Caco-2 (cell line): Measurements from ENCODE around the gene ATP6V1G3. TPM values are rescaled to one million over a fixed set of nuclear protein-coding genes. Genes with fewer than 3 reads are reported as not detected.
"Not testable (repeated sequence)": the region's sequence is repeated elsewhere in the genome, so short reads cannot be mapped to it uniquely, and the experiment has no call there.

Source experiments
- BruUV-seq: library from RNA; stranded (reverse); fragments of 400-500 nt; replicated peaks from 2 replicates; lab custom pipeline; 2021; lab: Mats Ljungman, UMichigan
- CTCF ChIA-PET: fragments of 300-600 bp; sonication (Branson Sonifier 250); formaldehyde crosslinking; loops from one replicate; lab custom pipeline; 2022; ENCODE audit warnings: antibody characterized with exemption; lab: Charles Lee
- POLR2A ChIA-PET: fragments of 300-600 bp; sonication (Branson Sonifier 250); formaldehyde crosslinking; loops from one replicate; lab custom pipeline; 2022; ENCODE audit warnings: antibody characterized with exemption; lab: Charles Lee
- DNase-seq, 2 experiments: peaks; one replicate each; pipeline versions ENCODE4 v3.0.0 to v3.0.0-alpha.2; 2020 to 2022
- H3K27me3 ChIP-seq: replicated peaks from 2 replicates; pipeline ENCODE4 v1.6.0; 2011; ENCODE audit warnings: low read length; ENCODE audit not compliant: control insufficient read depth, insufficient read depth
- H3K36me3 ChIP-seq: 2 replicates; pipeline ENCODE4 v1.5.1; 2011; ENCODE audit warnings: low read length; ENCODE audit not compliant: control insufficient read depth, insufficient read depth
- H3K4me1 ChIP-seq: fragments of 250-450 bp; sonication (Bioruptor Pico); 2 replicates; pipeline ENCODE4 v1.5.1; 2020; ENCODE audit warnings: mild to moderate bottlenecking
- H3K4me3 ChIP-seq: 2 replicates; pipeline ENCODE4 v1.5.1; 2011; ENCODE audit warnings: low read depth, mild to moderate bottlenecking, control low read depth, low read length
- H3K9me3 ChIP-seq: fragments of 250-450 bp; sonication (Bioruptor Pico); 2 replicates; pipeline ENCODE4 v1.5.1; 2020; ENCODE audit warnings: mild to moderate bottlenecking, moderate library complexity
- H3K27ac Mint-ChIP-seq: one replicate; pipeline ENCODE4 v1.8.0; 2022; ENCODE audit warnings: mixed read lengths; ENCODE audit not compliant: unreplicated experiment
- H3K27me3 Mint-ChIP-seq: one replicate; pipeline ENCODE4 v1.8.0; 2022; ENCODE audit warnings: mixed read lengths; ENCODE audit not compliant: insufficient read depth, unreplicated experiment
- H3K36me3 Mint-ChIP-seq: one replicate; pipeline ENCODE4 v1.8.0; 2022; ENCODE audit warnings: mild to moderate bottlenecking, mixed read lengths; ENCODE audit not compliant: insufficient read depth, unreplicated experiment
- H3K4me1 Mint-ChIP-seq: one replicate; pipeline ENCODE4 v1.8.0; 2022; ENCODE audit warnings: low read depth, mixed read lengths; ENCODE audit not compliant: unreplicated experiment
- H3K4me3 Mint-ChIP-seq: one replicate; pipeline ENCODE4 v1.8.0; 2022; ENCODE audit warnings: mild to moderate bottlenecking, moderate library complexity, mixed read lengths; ENCODE audit not compliant: unreplicated experiment
- H3K9me3 Mint-ChIP-seq: one replicate; pipeline ENCODE4 v1.8.0; 2022; ENCODE audit warnings: mixed read lengths; ENCODE audit not compliant: unreplicated experiment
- intact Hi-C: fragments of 100-400 bp; cut with micrococcal nuclease; formaldehyde crosslinking; loops from one replicate; pipeline ENCODE4 v1.10.0; 2022; ENCODE audit not compliant: unreplicated experiment
- total RNA-seq: library from RNA; stranded (reverse); gene quantifications from 2 replicates; pipeline ENCODE4 v1.2.3, GENCODE V29; 2022
- TF ChIP-seq, protein P1 (sequence below), 2 experiments: fragments of 200-600 bp in 1 of 2; IDR thresholded peaks; 1 replicate in 1 of 2; 2 replicates in 1 of 2; pipeline versions ENCODE4 v1.5.1 to v1.8.0; 2011 to 2022; ENCODE audit warnings: antibody characterized with exemption in 1 of 2, control low read depth in 1 of 2, inconsistent platforms in 1 of 2, low read depth in 1 of 2, low read length in 1 of 2, mild to moderate bottlenecking in 1 of 2, moderate library complexity in 1 of 2; ENCODE audit not compliant: insufficient read depth in 1 of 2, severe bottlenecking in 1 of 2, unreplicated experiment in 1 of 2

ATP6V1G3 gene
- total RNA-seq, 1 experiment from 2014 or later: 4.7 TPM

- H3K4me1 ChIP-seq: no peaks in the 10 kb centered on the region
- Mint-ChIP-seq H3K4me1 (peaks cover 5% of the 10 kb centered on the region), H3K27me3 (peaks cover 2% of the 10 kb centered on the region), H3K36me3 (no peaks in the 10 kb centered on the region), H3K9me3 (no peaks in the 10 kb centered on the region), H3K4me3 (no peak overlapping the region), H3K27ac (no peak overlapping the region)
- H3K27me3 ChIP-seq: no peaks in the 10 kb centered on the region
- intact Hi-C loops: no loop called here
- no peaks in the 10 kb centered on the region for H3K9me3 ChIP-seq
- no peak overlapping the region for H3K4me3 ChIP-seq
- DNase-seq: no peak
- no peaks in the 10 kb centered on the region for H3K36me3 ChIP-seq
- CTCF ChIA-PET: no interaction called here
- POLR2A ChIA-PET: no interaction called here
- BruUV-seq: no TSS peak
- TF ChIP-seq, protein P1, sequence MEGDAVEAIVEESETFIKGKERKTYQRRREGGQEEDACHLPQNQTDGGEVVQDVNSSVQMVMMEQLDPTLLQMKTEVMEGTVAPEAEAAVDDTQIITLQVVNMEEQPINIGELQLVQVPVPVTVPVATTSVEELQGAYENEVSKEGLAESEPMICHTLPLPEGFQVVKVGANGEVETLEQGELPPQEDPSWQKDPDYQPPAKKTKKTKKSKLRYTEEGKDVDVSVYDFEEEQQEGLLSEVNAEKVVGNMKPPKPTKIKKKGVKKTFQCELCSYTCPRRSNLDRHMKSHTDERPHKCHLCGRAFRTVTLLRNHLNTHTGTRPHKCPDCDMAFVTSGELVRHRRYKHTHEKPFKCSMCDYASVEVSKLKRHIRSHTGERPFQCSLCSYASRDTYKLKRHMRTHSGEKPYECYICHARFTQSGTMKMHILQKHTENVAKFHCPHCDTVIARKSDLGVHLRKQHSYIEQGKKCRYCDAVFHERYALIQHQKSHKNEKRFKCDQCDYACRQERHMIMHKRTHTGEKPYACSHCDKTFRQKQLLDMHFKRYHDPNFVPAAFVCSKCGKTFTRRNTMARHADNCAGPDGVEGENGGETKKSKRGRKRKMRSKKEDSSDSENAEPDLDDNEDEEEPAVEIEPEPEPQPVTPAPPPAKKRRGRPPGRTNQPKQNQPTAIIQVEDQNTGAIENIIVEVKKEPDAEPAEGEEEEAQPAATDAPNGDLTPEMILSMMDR (IDR thresholded peaks at IDR 0.05; ENCODE audit: insufficient read depth in 1 of 2, low read depth in 1 of 2, low read length in 1 of 2, severe bottlenecking in 1 of 2, unreplicated experiment in 1 of 2): no peak
These were observed 15.9 kb downstream of the ATP6V1G3 start for GRCh38 chr1:198524556-198524955.

DNA sequence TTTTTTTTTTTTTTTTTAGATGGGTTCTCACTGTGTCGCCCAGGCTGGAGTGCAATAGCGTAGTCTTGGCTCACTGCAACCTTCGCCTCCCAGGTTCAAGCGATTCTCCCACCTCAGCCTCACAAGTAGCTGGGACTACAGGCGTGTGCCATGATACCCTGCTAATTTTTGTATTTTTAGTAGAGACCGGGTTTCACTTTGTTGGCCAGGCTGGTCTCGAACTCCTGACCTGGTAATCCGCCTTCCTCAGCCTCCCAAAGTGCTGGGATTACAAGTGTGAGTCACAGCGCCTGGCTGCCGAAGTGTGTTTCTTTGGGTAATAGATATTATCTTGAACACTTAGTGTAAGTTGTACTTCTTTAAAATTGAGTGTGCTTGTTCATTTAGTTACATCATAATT lies 16.4 kb downstream of the ATP6V1G3 start:
- H3K9me3 ChIP-seq, H3K36me3 Mint-ChIP-seq, POLR2A ChIA-PET, intact Hi-C loops, H3K4me3 Mint-ChIP-seq, H3K9me3 Mint-ChIP-seq, H3K36me3 ChIP-seq, H3K4me3 ChIP-seq, BruUV-seq, H3K27me3 Mint-ChIP-seq, H3K27ac Mint-ChIP-seq, H3K4me1 ChIP-seq, DNase-seq, CTCF ChIA-PET, H3K4me1 Mint-ChIP-seq, H3K27me3 ChIP-seq: not testable (repeated sequence)

- TF ChIP-seq, protein P1 (IDR thresholded peaks at IDR 0.05; ENCODE audit: insufficient read depth in 1 of 2, low read depth in 1 of 2, low read length in 1 of 2, severe bottlenecking in 1 of 2, unreplicated experiment in 1 of 2): no peak
- Mint-ChIP-seq H3K27me3 (peaks cover 2% of the 10 kb centered on the region), H3K4me1 (peaks cover 5% of the 10 kb centered on the region), H3K4me3 (no peak overlapping the region), H3K36me3 (no peaks in the 10 kb centered on the region), H3K9me3 (no peaks in the 10 kb centered on the region), H3K27ac (no peak overlapping the region)
- no peaks in the 10 kb centered on the region for H3K36me3 ChIP-seq
- ChIA-PET POLR2A (no interaction called here), CTCF (no interaction called here)
- no peaks in the 10 kb centered on the region for H3K27me3 ChIP-seq
- no peaks in the 10 kb centered on the region for H3K4me1 ChIP-seq
- no peaks in the 10 kb centered on the region for H3K9me3 ChIP-seq
- intact Hi-C loops: no loop called here
- no peak overlapping the region for H3K4me3 ChIP-seq
- no peak for DNase-seq
- no TSS peak for BruUV-seq
These were observed 17.1 kb downstream of the ATP6V1G3 start for GRCh38 chr1:198523182-198523950.
